ENCODE measurements around the gene MBTD1. TPM values are rescaled to one million over a fixed set of nuclear protein-coding genes. Genes with fewer than 3 reads are reported as not detected.

The MBTD1 gene
- total and polyA plus RNA-seq, 2 of the 8 experiments (the other 6 are each of a cell fraction or from before 2014, with no cell fraction given) = 20.3 to 51.4 TPM

- Histone ChIP-seq H3K4me2 (ENCODE audit: insufficient read depth in 1 of 2, low read depth in 2 of 2, low read length in 2 of 2) (no peak overlapping the region), H3K23ac (ENCODE audit: insufficient read length) (no peak overlapping the region), H3K27ac (ENCODE audit: low read depth, low read length) (no peak overlapping the region), H3K23me2 (ENCODE audit: low read depth, low read length) (no peaks in the 10 kb centered on the region; the same call in 1 of the 2 replicates), H3K79me1 (ENCODE audit: low read depth, low read length) (no peaks in the 10 kb centered on the region), H3K56ac (replicated peaks; ENCODE audit: insufficient read length, low read depth, low read length) (no peak overlapping the region), H3K9ac (replicated peaks in 1 of 4; ENCODE audit: extremely low read depth in 1 of 4, low read depth in 3 of 4, low read length in 3 of 4) (no peak overlapping the region), H3K4me1 (replicated peaks in 1 of 4; ENCODE audit: control insufficient read depth in 3 of 4, insufficient read depth in 4 of 4, low read length in 3 of 4) (peaks cover 0 to 7% (median 3%) of the 10 kb centered on the region in 4 experiments; a peak in 2 of 7 replicates), H3K79me2 (ENCODE audit: control insufficient read depth in 1 of 2, insufficient read depth in 2 of 2, low read length in 2 of 2) (no peaks in the 10 kb centered on the region), H2AFZ (ENCODE audit: low read length) (no peak overlapping the region), H2BK5ac (ENCODE audit: low read depth, low read length) (no peak overlapping the region), H2BK12ac (ENCODE audit: low read depth, low read length) (no peak overlapping the region), H2BK120ac (replicated peaks; ENCODE audit: low read depth, low read length) (no peak overlapping the region), H4K5ac (ENCODE audit: insufficient read length, low read depth, low read length) (no peak overlapping the region), H3K14ac (ENCODE audit: insufficient read length) (no peak overlapping the region), H2AK5ac (ENCODE audit: low read depth, low read length) (no peak overlapping the region), H2BK15ac (ENCODE audit: low read length) (no peak overlapping the region), H4K8ac (ENCODE audit: extremely low read depth, insufficient read depth, low read length) (no peak overlapping the region), H3K18ac (ENCODE audit: extremely low read depth, low read length) (no peak overlapping the region), H4K20me1 (replicated peaks in 1 of 2; ENCODE audit: control insufficient read depth in 1 of 2, insufficient read depth in 2 of 2, low read length in 2 of 2) (no peaks in the 10 kb centered on the region), H4K91ac (replicated peaks; ENCODE audit: insufficient read length, low read length) (no peak overlapping the region), H2BK20ac (ENCODE audit: low read length) (no peak overlapping the region), H3K4ac (replicated peaks; ENCODE audit: insufficient read length, low read depth, low read length) (no peak overlapping the region), H3K36me3 (ENCODE audit: control insufficient read depth in 2 of 4, insufficient read depth in 4 of 4, low read length in 3 of 4) (peaks cover 0 to 3% (median 0%) of the 10 kb centered on the region in 4 experiments; a peak in 1 of 8 replicates), H3K9me3 (ENCODE audit: insufficient read depth in 2 of 2, low read depth in 1 of 2, low read length in 1 of 2) (peaks cover 0 to 4% of the 10 kb centered on the region in 2 experiments; a peak in 3 of 4 replicates), H3K4me3 (ENCODE audit: extremely low read depth in 1 of 4, insufficient read depth in 2 of 4, low read depth in 3 of 4, low read length in 4 of 4) (no peak overlapping the region), H3K27me3 (replicated peaks in 1 of 4; ENCODE audit: control insufficient read depth in 3 of 4, extremely low read depth in 1 of 4, insufficient read depth in 3 of 4, low read length in 3 of 4) (no peaks in the 10 kb centered on the region)
- WGBS, 2 experiments (ENCODE audit: extremely low coverage in 1 of 2, insufficient coverage in 1 of 2, insufficient read length in 1 of 2, insufficient replicate concordance in 2 of 2, low coverage in 1 of 2, low lambda C conversion rate in 2 of 2, missing lambda C conversion rate in 1 of 2) = 93% methylated on average over 9 of the region's 9 CpGs; no CpG with 5 or more reads in 1 of the 2 experiments
- DNase-seq (ENCODE audit: low read depth in 1 of 2, low spot score in 2 of 2) (no peak), FAIRE-seq (no peak)
- ChIA-PET POLR2A (ENCODE audit: partially characterized antibody) (no interaction called here), CTCF (ENCODE audit: partially characterized antibody) (interaction anchor here (0.6 to 1.2 kb wide), 2 partner anchors 15 to 18 kb away, joined by 3 to 4 read pairs; no protein-coding TSS in a partner anchor)
- no peak for TF ChIP-seq EZH2 (IDR thresholded peaks at IDR 0.05; ENCODE audit: low read depth, low read length, severe bottlenecking)
- no peak for TF ChIP-seq GTF2F1 (IDR thresholded peaks at IDR 0.05; ENCODE audit: borderline replicate concordance, low read depth, low read length)
- TF ChIP-seq EP300 (IDR thresholded peaks at IDR 0.05; ENCODE audit: borderline replicate concordance in 1 of 2, low read depth in 2 of 2, low read length in 2 of 2) = no peak
- TF ChIP-seq RAD21 (IDR thresholded peaks at IDR 0.05 in 1 of 2, conservative IDR thresholded peaks at IDR 0.05 in 1 of 2; ENCODE audit: low read depth in 2 of 2, low read length in 2 of 2) = no peak
- TF ChIP-seq HDAC6 (IDR thresholded peaks at IDR 0.05; ENCODE audit: low read depth, low read length) = no peak
- TF ChIP-seq BACH1 (IDR thresholded peaks at IDR 0.05; ENCODE audit: low read length) = no peak
Measured at GRCh38 chr17:51305182-51305581, 45.3 kb upstream of the MBTD1 start.
